HAP-1 (cell line): ENCODE results near the gene DAAM1.

ENCODE experiments used
- DNase-seq, 2 experiments: peaks; one replicate each; pipeline ENCODE4 v3.0.0-alpha.2; 2016 to 2020; ENCODE audit warnings: low spot score in 2 of 2
- H3K27me3 ChIP-seq: fragments of 250-450 bp; sonication (Bioruptor Pico); 2 replicates; pipeline ENCODE4 v1.5.1; 2020; ENCODE audit warnings: low read depth, mild to moderate bottlenecking, moderate library complexity
- H3K36me3 ChIP-seq: fragments of 250-450 bp; sonication (Bioruptor Pico); replicated peaks from 2 replicates; pipeline ENCODE4 v1.5.1; 2020; ENCODE audit warnings: mild to moderate bottlenecking
- H3K4me1 ChIP-seq: fragments of 250-450 bp; sonication (Bioruptor Pico); 2 replicates; pipeline ENCODE4 v1.5.1; 2020; ENCODE audit warnings: mild to moderate bottlenecking
- H3K4me3 ChIP-seq: fragments of 250-450 bp; sonication (Bioruptor Pico); 2 replicates; pipeline ENCODE4 v1.5.1; 2020; ENCODE audit warnings: mild to moderate bottlenecking, moderate library complexity
- H3K9me3 ChIP-seq: fragments of 250-450 bp; sonication (Bioruptor Pico); 2 replicates; pipeline ENCODE4 v1.5.1; 2020; ENCODE audit warnings: mild to moderate bottlenecking, moderate library complexity
- in situ Hi-C: fragments of 300-500 bp; cut with MboI; formaldehyde crosslinking; loops from 3 replicates; pipeline ENCODE4 v1.14.3; 2020; ENCODE audit warnings: low sequenced_read_pairs, inconsistent platforms, mixed read lengths

The DAAM1 gene

DNA sequence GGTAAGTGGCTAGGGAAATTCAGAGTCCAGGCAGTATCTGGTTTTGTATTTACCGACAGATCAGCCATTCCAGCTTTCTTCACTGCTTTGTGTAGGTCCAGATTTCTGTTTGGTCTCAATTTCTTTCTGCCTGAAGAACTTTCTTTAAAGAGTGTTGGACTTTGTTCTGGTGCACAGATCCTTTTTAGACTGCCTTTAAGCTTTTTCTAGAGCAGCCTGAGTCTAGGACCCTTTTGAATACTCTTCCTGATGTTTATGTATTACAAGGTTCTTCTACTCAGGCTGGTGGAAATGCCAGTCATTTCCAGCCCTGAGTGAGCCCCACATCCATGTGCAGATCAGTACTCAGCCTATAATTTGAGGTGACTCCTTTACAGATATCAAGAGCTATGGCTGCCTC, 54.7 kb downstream of the DAAM1 start:
- no peaks in the 10 kb centered on the region for H3K9me3 ChIP-seq
- H3K4me3 ChIP-seq = no peak overlapping the region
- peaks cover 6% of the 10 kb centered on the region for H3K4me1 ChIP-seq
- no peaks in the 10 kb centered on the region for H3K27me3 ChIP-seq
- H3K36me3 ChIP-seq = no peaks in the 10 kb centered on the region
- DNase-seq = no peak
- in situ Hi-C loops = no loop called here

DNA sequence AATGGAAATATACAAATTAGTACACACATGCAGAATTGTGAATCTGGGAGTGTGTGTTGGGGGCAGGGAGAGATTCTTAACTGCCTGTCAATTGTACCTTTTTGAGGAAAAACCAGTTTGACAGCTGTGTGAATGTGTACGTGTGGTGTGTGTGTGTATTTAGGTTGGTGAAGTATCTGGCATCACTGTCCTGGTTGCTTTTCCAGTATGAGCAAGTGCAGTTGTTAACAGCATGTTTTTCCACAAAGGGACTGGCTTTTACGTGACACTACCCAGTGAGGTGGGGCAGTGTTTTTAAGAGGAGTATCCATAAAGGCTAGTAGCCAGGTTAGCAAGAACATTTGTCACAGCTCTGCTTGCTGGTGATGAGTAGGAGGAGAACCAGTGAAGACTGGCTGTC, 56.1 kb downstream of the DAAM1 start:
- Histone ChIP-seq H3K9me3 (no peaks in the 10 kb centered on the region), H3K27me3 (no peaks in the 10 kb centered on the region), H3K4me1 (peaks cover 8% of the 10 kb centered on the region), H3K36me3 (no peaks in the 10 kb centered on the region), H3K4me3 (no peak overlapping the region)
- no peak for DNase-seq
- in situ Hi-C loops = no loop called here

DNA sequence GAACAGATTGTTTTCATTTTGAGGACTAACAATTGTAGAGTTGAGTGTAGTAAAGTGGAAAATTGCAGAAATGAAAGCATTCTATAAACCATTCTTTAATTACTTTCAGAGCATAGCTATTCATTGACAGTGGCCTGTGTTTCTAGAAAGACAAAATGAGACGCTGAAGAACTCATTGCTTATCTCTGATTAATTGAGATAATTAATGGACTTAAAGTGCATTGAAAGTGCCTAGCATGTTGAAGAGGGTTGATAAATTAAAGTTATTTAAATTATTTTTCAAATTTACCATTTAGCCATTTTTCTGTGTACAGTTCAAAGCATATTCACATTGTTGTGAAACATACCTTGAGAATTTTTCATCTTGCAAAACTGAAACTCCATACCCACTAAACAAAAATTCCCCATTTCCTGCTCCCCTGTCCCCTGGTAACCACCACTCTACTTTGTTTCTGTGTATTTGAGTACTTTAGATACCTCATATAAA, 57.4 kb downstream of the DAAM1 start:
- Histone ChIP-seq H3K4me3 (no peak overlapping the region), H3K27me3 (no peaks in the 10 kb centered on the region), H3K36me3 (no peaks in the 10 kb centered on the region), H3K4me1 (peaks cover 8% of the 10 kb centered on the region), H3K9me3 (no peaks in the 10 kb centered on the region)
- DNase-seq = no peak
- in situ Hi-C loops = no loop called here

DNA sequence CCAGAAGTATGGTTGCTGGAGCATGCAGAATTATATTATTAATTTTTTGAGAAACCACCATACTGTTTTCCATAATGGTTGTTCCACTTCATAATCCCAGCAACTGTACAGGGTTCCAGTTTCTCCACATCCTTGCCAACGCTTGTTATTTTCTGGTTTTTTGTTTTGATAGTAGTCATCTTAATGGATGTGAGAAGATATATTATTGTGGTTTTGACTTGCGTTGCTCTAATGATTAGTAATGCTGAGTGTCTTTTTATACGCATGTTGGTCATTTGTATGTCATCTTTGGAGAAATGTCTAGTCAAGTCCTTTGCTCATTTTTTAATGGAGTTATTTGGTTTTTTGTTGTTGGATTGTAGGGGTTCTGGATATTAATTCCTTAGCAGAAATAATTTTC, 58.1 kb downstream of the DAAM1 start:
- Histone ChIP-seq H3K9me3 (no peaks in the 10 kb centered on the region), H3K27me3 (no peaks in the 10 kb centered on the region), H3K4me3 (no peak overlapping the region), H3K4me1 (peaks cover 8% of the 10 kb centered on the region), H3K36me3 (no peaks in the 10 kb centered on the region)
- DNase-seq = no peak
- in situ Hi-C loops = no loop called here

DNA sequence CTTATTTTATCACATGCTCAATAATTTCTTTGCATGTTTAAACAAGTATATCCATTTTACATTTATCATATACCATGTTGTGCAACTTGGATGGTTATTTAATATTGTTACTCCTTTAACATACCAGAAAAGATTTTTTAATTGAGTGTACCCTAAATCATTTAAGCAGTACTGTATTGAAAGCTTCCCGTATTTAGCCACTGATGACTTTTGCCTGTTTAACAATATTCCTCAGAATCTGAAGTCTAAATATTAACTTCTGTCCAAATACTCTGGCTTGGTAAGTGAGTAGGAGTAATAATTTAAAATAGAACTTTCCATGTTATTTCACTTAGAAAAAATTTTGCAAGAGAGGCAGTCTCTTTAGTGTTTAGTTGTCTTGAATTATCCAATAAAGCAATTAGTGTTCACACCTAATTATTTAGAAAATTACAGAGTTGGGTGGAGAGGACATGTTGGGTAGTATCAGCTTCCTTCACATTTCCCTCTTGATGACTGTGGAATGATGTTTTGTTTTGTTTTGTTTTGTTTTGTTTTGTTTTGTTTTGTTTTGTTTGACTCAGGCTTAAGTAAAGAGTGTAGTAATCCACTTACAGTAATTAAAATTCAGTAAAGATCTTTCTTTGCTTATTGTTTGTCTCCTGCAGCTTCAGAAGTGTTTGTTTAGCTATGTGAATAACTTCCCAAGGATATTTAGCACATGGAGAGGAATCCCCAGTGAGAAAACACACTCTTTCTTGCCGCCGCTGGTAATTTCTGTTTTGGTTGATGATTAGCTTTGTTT, 59.5 kb downstream of the DAAM1 start:
- peaks cover 8% of the 10 kb centered on the region for H3K4me1 ChIP-seq
- in situ Hi-C loops = no loop called here
- no peaks in the 10 kb centered on the region for H3K36me3 ChIP-seq
- no peaks in the 10 kb centered on the region for H3K27me3 ChIP-seq
- no peak overlapping the region for H3K4me3 ChIP-seq
- no peaks in the 10 kb centered on the region for H3K9me3 ChIP-seq
- no peak for DNase-seq

DNA sequence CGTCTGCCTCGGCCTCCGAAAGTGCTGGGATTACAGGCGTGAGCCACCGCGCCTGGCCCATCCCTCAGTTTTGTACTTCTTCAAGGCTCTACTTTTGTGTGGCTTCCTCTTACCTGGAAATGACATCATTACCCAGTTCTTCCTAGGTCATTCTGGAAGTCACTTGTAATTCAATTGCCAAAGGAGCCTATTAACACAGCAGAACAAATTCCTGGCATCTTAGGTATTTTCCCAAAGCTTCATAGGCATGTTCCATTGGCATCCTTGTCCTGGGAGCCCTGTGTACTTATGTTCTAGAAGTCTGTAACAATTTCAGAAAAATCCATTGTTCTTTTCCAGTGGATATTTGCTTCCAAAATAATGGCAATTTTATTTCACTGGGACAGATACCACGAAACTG, 60.6 kb downstream of the DAAM1 start:
- Histone ChIP-seq H3K9me3 (no peaks in the 10 kb centered on the region), H3K4me3 (no peak overlapping the region), H3K36me3 (no peaks in the 10 kb centered on the region), H3K4me1 (peaks cover 15% of the 10 kb centered on the region), H3K27me3 (no peaks in the 10 kb centered on the region)
- in situ Hi-C loops = no loop called here
- DNase-seq = no peak

DNA sequence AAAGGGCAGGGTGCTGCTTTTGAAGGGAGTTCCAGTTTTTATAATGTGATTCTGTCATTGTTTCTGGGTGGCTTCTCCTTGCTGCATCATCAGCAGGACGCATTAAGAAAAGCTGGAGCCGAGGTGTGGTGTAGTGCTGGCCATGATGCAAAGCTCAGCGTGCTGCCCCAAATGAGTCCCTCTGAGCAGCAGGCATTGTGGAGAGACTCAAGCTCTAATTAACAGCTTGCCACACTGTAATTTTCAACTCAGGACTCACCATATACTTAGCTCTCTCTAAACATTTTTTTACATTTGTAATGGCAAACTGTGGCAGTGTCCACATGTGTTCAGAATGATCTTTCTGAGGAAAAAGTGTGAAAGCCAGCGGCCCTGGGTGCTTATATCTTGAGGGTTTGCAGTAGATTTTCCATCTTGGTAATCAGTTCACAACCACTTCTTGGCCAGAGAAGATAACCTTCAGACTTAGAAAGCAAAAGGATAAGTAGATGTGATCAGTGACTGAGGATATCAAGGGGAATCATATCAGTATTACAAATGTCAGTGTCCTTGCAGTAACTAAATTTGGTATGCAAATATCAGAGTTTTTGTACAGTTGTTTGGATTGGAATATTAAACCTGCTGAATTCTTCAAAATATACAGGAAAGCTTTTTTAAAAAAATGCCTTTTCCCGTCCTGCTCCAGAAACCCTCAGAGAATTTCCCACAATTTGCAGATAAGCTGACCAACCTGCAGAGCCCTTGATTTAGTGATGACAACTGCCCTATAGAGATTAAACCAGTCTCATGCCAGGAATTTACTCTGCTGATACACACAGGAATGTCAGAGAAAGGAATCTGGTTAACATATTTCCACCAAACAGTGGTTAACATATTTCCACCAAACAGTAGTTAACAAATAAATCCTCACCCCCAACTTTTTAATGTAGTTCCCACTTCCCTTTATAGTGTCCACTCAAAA, 63.6 kb downstream of the DAAM1 start:
- H3K4me3 ChIP-seq = no peak overlapping the region
- peaks cover 26% of the 10 kb centered on the region for H3K4me1 ChIP-seq
- no peaks in the 10 kb centered on the region for H3K9me3 ChIP-seq
- no peaks in the 10 kb centered on the region for H3K27me3 ChIP-seq
- in situ Hi-C loops = no loop called here
- H3K36me3 ChIP-seq = no peaks in the 10 kb centered on the region
- no peak for DNase-seq

DNA sequence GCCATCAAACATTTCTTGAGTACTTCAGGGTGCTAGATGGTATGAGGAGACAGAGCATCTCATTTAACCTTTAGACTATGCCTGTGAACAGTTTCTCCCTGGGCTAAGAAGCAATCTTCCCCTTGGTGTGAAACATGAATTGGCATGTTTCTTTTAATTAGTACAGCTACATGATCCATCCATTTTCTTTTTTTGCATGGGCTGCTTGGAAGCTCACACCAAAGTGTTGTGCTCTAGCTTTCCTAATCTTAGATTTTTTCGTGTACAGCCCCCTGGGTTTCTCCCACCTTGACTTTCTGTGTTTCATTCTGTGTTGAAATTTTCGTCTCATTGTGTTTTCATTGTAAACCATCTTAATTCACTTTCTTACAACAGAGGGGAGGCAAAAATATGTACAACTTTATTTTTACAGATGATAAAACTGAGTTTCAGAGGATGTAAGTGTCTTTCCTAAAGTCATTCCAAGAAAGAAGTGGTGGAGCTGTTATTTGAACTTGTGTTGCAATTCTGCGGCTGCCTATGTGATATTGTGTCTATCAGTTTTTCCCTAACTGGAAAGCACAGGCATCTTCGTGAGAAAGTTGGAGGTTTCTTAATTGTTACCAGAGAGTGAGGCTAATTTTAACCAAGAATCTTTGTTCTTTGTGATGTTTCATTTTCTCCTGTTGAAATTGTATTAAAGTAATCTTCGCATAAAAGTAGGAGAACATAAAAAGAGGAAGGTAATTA, 64.5 kb downstream of the DAAM1 start:
- DNase-seq = no peak
- in situ Hi-C loops = no loop called here
- Histone ChIP-seq H3K27me3 (no peaks in the 10 kb centered on the region), H3K9me3 (no peaks in the 10 kb centered on the region), H3K4me3 (no peak overlapping the region), H3K4me1 (peaks cover 25% of the 10 kb centered on the region), H3K36me3 (no peaks in the 10 kb centered on the region)

DNA sequence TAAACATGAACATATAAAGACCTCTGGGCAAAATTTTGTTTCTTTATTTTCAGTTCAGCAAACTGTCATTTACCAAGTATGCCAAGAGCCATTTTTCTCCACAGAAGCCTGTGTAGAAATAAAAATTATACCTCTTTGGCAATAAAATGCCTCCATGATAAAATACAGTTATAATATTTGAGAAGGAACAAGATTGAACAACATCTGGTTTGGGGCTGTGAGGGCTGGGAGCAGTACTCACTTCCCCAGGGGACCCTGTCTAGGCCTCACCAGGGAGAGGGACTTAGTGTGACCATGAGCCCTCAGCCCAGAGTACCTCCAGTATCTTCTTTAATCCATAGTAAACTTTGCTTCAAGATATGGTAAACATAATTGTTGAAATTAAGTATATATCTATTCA, 65.1 kb downstream of the DAAM1 start:
- in situ Hi-C loops = no loop called here
- H3K4me3 ChIP-seq = no peak overlapping the region
- H3K36me3 ChIP-seq = no peaks in the 10 kb centered on the region
- no peaks in the 10 kb centered on the region for H3K9me3 ChIP-seq
- H3K27me3 ChIP-seq = no peaks in the 10 kb centered on the region
- no peak for DNase-seq
- peaks cover 19% of the 10 kb centered on the region for H3K4me1 ChIP-seq

DNA sequence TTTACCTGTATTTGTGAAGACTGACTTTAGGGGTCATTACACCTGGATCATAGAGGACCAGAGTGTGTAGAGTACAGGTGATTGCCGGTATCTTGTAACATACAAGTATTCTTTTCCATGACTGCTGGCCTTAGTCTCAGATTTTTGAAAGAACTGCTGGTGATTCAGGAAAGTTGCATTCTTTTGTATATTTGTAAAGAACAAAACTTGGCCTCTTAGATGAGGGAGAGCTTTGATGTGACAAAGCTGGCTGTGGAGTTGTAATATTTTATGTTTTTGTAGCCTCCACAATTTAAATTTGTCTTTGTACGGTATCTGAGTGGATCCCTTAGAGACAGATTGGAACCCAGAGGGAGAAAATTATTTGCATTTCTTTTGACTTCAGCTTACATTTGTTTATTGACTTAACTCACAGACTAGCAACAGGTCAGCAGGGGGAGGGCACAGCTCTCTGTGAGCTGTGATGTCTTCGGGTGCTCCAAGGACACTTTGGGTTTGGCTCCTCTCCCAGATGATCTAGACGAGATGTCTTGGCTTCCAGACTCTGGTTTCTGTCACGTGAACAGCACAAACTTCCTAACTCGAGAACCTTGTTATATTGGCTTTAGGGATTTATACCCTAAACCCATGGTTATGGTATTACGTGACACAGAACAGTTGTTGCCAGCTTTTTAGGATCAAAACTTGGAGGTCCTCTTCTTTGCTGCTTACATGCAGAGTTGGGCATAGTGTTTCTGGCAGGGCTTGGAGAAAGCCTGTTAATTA, 65.9 kb downstream of the DAAM1 start:
- in situ Hi-C loops = no loop called here
- Histone ChIP-seq H3K9me3 (no peaks in the 10 kb centered on the region), H3K4me1 (peaks cover 18% of the 10 kb centered on the region), H3K27me3 (no peaks in the 10 kb centered on the region), H3K4me3 (no peak overlapping the region), H3K36me3 (no peaks in the 10 kb centered on the region)
- peak; percentile 59 to 70 for DNase-seq

DNA sequence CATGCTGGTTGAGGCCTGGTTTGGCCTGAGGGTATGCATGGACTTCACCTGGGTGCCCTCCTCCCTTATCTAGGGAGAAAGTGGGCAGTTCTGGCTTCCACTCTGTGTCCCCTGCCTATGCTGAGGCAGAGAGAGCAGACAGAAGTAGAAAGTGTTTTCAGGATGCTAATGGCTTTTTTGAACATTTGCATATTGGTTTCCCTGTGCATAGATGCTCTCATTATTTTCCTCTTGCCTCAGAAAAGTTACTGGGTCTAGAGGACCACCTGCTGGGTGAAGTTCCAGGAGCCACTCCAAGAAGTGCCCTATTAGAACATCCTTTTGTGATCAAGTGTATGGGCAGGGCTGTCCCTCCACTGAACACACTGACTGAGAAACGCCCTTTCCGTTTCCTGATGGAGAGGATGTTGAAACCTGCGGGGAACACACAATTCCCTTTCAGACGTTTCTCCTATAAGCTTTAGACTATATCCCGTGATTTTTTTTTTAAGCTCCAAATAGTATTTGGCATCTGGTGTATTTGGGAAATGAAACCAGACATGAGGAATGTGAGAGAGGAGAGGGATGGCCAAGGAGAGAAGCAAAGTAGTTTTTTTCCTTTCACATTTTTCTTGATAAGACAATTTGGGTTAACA, 66.6 kb downstream of the DAAM1 start:
- H3K4me3 ChIP-seq = no peak overlapping the region
- no peaks in the 10 kb centered on the region for H3K9me3 ChIP-seq
- in situ Hi-C loops = no loop called here
- H3K36me3 ChIP-seq = no peaks in the 10 kb centered on the region
- H3K27me3 ChIP-seq = no peaks in the 10 kb centered on the region
- DNase-seq = no peak
- H3K4me1 ChIP-seq = peaks cover 18% of the 10 kb centered on the region

DNA sequence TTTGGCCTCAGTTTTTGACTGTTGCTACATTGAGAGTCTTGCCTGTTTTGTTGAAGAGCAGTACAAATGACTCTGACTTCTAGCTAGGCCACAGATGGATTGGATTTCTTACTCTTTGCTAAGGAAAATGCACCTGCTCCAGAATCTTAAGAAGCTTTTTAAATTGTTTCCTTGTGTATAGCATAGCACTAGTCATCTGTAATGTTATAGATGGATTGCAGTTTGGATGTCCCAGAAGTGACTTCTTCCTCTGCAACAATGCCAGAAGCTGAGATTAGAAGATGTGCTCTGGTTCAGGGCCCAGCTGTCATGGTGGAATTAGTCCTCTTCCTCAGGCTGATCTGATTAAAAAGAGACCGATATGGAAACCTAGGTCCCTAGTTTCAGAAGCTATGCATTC, 67.9 kb downstream of the DAAM1 start:
- no peaks in the 10 kb centered on the region for H3K27me3 ChIP-seq
- H3K4me3 ChIP-seq = no peak overlapping the region
- in situ Hi-C loops = no loop called here
- H3K36me3 ChIP-seq = no peaks in the 10 kb centered on the region
- no peaks in the 10 kb centered on the region for H3K9me3 ChIP-seq
- peaks cover 18% of the 10 kb centered on the region for H3K4me1 ChIP-seq
- no peak for DNase-seq

DNA sequence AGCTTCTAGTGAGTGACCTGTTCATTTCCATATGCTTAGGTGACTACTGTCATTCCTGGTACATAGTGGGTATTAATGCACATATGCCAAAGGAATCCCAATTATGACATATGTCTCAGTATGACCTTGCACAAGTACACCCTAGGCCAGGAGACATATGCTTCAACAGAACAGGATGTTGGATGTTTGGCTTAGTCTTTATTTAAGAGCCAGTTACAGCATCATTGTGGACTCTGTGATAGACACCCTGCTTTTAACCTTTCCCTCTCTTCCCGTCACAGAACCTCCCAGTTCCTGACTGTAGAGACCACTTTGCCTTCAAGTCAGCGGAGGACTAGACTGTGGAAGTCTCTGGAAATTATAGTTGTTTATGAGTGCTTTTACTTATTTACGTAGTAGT, 72.9 kb downstream of the DAAM1 start:
- no peak overlapping the region for H3K4me3 ChIP-seq
- in situ Hi-C loops = no loop called here
- H3K4me1 ChIP-seq = no peaks in the 10 kb centered on the region
- no peaks in the 10 kb centered on the region for H3K27me3 ChIP-seq
- H3K36me3 ChIP-seq = 0 out of 2 replicates have a peak, but pooled peaks cover 4% of the 10 kb centered on the region
- DNase-seq = no peak
- no peaks in the 10 kb centered on the region for H3K9me3 ChIP-seq
